ENCODE results near the gene TDRD3. TPM values are rescaled to one million over a fixed set of nuclear protein-coding genes. Genes with fewer than 3 reads are reported as not detected.

Gene TDRD3
- total RNA-seq = 19.7 and 22.5 TPM in 2 replicates

GRCh38 chr13:60396783-60397703 lies at the start of gene TDRD3:
TDRD3 (plus strand) TSS chr13:60397220; CDS start chr13:60397365, 145 bp downstream.
- peaks cover 31% of the 10 kb centered on the region for H3K4me1 Mint-ChIP-seq
- ChIA-PET POLR2A (interaction anchor here (0.6 to 1.4 kb wide), 3 partner anchors 11 to 30 kb away, joined by 3 to 6 read pairs (median 4); no protein-coding TSS in a partner anchor), CTCF (interaction anchor here (1.4 kb wide), 1 partner anchor 34 kb away, joined by 5 read pairs; no protein-coding TSS in a partner anchor)
- no peaks in the 10 kb centered on the region for H3K27me3 Mint-ChIP-seq
- TF ChIP-seq CTCF (IDR thresholded peaks at IDR 0.05) = peak; percentile 24
- H3K4me3 Mint-ChIP-seq = peak within 1 kb of the TSS; percentile 95
- H3K27ac Mint-ChIP-seq = peak within 1 kb of the TSS; percentile 97
- H3K36me3 Mint-ChIP-seq (ENCODE audit: low read depth) = peaks cover 7% of the 10 kb centered on the region
- DNase-seq = peak; percentile 83
- intact Hi-C loops (cut with micrococcal nuclease) = loop anchor here (1.0 kb wide), 2 partner anchors 34 to 233 kb away; no protein-coding TSS in a partner anchor
- H3K9me3 Mint-ChIP-seq = no peaks in the 10 kb centered on the region
- peak; percentile 68 for ATAC-seq (ENCODE audit: low read depth)

GRCh38 chr13:60347690-60348089 lies 49.3 kb upstream of the TDRD3 start:
- CTCF ChIA-PET = no interaction called here
- no peak overlapping the region for H3K27ac Mint-ChIP-seq
- POLR2A ChIA-PET = no interaction called here
- no peak for TF ChIP-seq CTCF (IDR thresholded peaks at IDR 0.05)
- DNase-seq (no peak), ATAC-seq (ENCODE audit: low read depth) (no peak)
- no peaks in the 10 kb centered on the region for H3K36me3 Mint-ChIP-seq (ENCODE audit: low read depth)
- intact Hi-C loops (cut with micrococcal nuclease) = no loop called here
- peaks cover 21% of the 10 kb centered on the region for H3K27me3 Mint-ChIP-seq
- no peaks in the 10 kb centered on the region for H3K4me1 Mint-ChIP-seq
- H3K9me3 Mint-ChIP-seq = peaks cover 3% of the 10 kb centered on the region
- H3K4me3 Mint-ChIP-seq = no peak overlapping the region

- TF ChIP-seq CTCF (IDR thresholded peaks at IDR 0.05) = no peak
Measured at GRCh38 chr13:60348097-60348496, 48.9 kb upstream of the TDRD3 start.

GRCh38 chr13:60351326-60351725 lies 45.7 kb upstream of the TDRD3 start:
- Mint-ChIP-seq H3K4me1 (no peaks in the 10 kb centered on the region), H3K36me3 (ENCODE audit: low read depth) (no peaks in the 10 kb centered on the region), H3K27me3 (peaks cover 14% of the 10 kb centered on the region), H3K9me3 (peaks cover 3% of the 10 kb centered on the region), H3K27ac (no peak overlapping the region), H3K4me3 (no peak overlapping the region)
- intact Hi-C loops (cut with micrococcal nuclease) = no loop called here
- DNase-seq (no peak), ATAC-seq (ENCODE audit: low read depth) (no peak)
- ChIA-PET POLR2A (no interaction called here), CTCF (no interaction called here)
- TF ChIP-seq CTCF (IDR thresholded peaks at IDR 0.05) = no peak

More at GRCh38 chr13:60348097-60348496, 48.9 kb upstream of the TDRD3 start:
- Mint-ChIP-seq H3K9me3 (peaks cover 3% of the 10 kb centered on the region), H3K27me3 (peaks cover 21% of the 10 kb centered on the region), H3K36me3 (ENCODE audit: low read depth) (no peaks in the 10 kb centered on the region), H3K4me3 (no peak overlapping the region), H3K4me1 (no peaks in the 10 kb centered on the region), H3K27ac (no peak overlapping the region)
- CTCF ChIA-PET = no interaction called here
- POLR2A ChIA-PET = no interaction called here
- DNase-seq = no peak
- intact Hi-C loops (cut with micrococcal nuclease) = no loop called here
- no peak for ATAC-seq (ENCODE audit: low read depth)

- peaks cover 3% of the 10 kb centered on the region for H3K9me3 Mint-ChIP-seq
- H3K4me1 Mint-ChIP-seq = no peaks in the 10 kb centered on the region
- ChIA-PET POLR2A (no interaction called here), CTCF (no interaction called here)
- ATAC-seq (ENCODE audit: low read depth) = no peak
- DNase-seq = no peak
- H3K27me3 Mint-ChIP-seq = peaks cover 14% of the 10 kb centered on the region
- TF ChIP-seq CTCF (IDR thresholded peaks at IDR 0.05) = no peak
- H3K36me3 Mint-ChIP-seq (ENCODE audit: low read depth) = no peaks in the 10 kb centered on the region
- H3K27ac Mint-ChIP-seq = no peak overlapping the region
- intact Hi-C loops (cut with micrococcal nuclease) = no loop called here
- H3K4me3 Mint-ChIP-seq = no peak overlapping the region
Measured at GRCh38 chr13:60351855-60352615, 45.0 kb upstream of the TDRD3 start.

All from activated B cell treated with CpG ODN at 0.5 μM for 24 hours (primary cell).